Chondrocyte (in vitro differentiated cells): ENCODE measurements around the gene CYP3A5. TPM values are rescaled to one million over a fixed set of nuclear protein-coding genes. Genes with fewer than 3 reads are reported as not detected.
"Not testable (repeated sequence)": the region's sequence is repeated elsewhere in the genome, so short reads cannot be mapped to it uniquely, and the experiment has no call there.

Experiments used
- DNase-seq: peaks from one replicate; pipeline ENCODE4 v3.0.0; 2021; ENCODE audit warnings: mixed read lengths, low spot score
- H3K27ac Mint-ChIP-seq: one replicate; pipeline ENCODE4 v1.8.0; 2021; ENCODE audit warnings: mild to moderate bottlenecking, moderate library complexity, mixed read lengths; ENCODE audit not compliant: unreplicated experiment
- H3K27me3 Mint-ChIP-seq: 2 replicates; pipeline ENCODE4 v1.8.0; 2021; ENCODE audit warnings: low read depth, mixed read lengths
- H3K36me3 Mint-ChIP-seq: 2 replicates; pipeline ENCODE4 v1.8.0; 2021; ENCODE audit warnings: low read depth, mixed read lengths
- H3K4me1 Mint-ChIP-seq: 2 replicates; pipeline ENCODE4 v1.8.0; 2021; ENCODE audit warnings: low read depth, mild to moderate bottlenecking, mixed read lengths
- H3K4me3 Mint-ChIP-seq: one replicate; pipeline ENCODE4 v1.8.0; 2021; ENCODE audit warnings: mild to moderate bottlenecking, moderate library complexity, mixed read lengths; ENCODE audit not compliant: unreplicated experiment
- H3K9me3 Mint-ChIP-seq: 2 replicates; pipeline ENCODE4 v1.8.0; 2021; ENCODE audit warnings: low read depth, mixed read lengths
- CTCF ChIP-seq: fragments of 200-600 bp; sonication (generic); IDR thresholded peaks from 2 replicates; pipeline ENCODE4 v1.5.0; 2021; ENCODE audit warnings: antibody characterized with exemption, mild to moderate bottlenecking, moderate library complexity
- total RNA-seq: library from RNA; stranded (reverse); gene quantifications from 3 replicates; pipeline ENCODE4 v1.2.1, GENCODE V29; 2021

The CYP3A5 gene
- total RNA-seq, 1 donor from 2014 or later = not detected

GRCh38 chr7:99665312-99666012, 14.3 kb downstream of the CYP3A5 start:
- TF ChIP-seq CTCF = no peak
- Mint-ChIP-seq H3K4me1 (no peaks in the 10 kb centered on the region), H3K27ac (no peak overlapping the region), H3K9me3 (peaks cover 23% of the 10 kb centered on the region), H3K27me3 (no peaks in the 10 kb centered on the region), H3K36me3 (peaks cover 10% of the 10 kb centered on the region), H3K4me3 (no peak overlapping the region)
- DNase-seq = no peak

DNA sequence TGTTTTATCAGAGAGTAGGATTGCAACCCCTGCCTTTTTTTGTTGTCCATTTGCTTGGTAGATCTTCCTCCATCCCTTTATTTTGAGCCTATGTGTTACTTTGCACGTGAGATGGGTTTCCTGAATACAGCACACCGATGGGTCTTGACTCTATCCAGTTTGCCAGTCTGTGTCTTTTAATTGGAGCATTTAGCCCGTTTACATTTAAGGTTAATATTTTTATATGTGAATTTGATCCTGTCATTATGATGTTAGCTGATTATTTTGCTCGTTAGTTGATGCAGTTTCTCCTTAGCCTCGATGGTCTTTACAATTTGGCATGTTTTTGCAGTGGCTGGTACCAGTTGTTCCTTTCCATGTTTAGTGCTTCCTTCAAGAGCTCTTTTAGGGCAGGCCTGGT, 21.9 kb downstream of the CYP3A5 start:
- not testable (repeated sequence) for H3K27ac Mint-ChIP-seq, H3K4me1 Mint-ChIP-seq, H3K4me3 Mint-ChIP-seq, H3K27me3 Mint-ChIP-seq, DNase-seq
- H3K36me3 Mint-ChIP-seq = peaks cover 13% of the 10 kb centered on the region
- H3K9me3 Mint-ChIP-seq = peaks cover 31% of the 10 kb centered on the region

- H3K27ac Mint-ChIP-seq, DNase-seq, H3K4me1 Mint-ChIP-seq, H3K27me3 Mint-ChIP-seq, H3K4me3 Mint-ChIP-seq, H3K36me3 Mint-ChIP-seq: not testable (repeated sequence)
- H3K9me3 Mint-ChIP-seq = peaks cover 23% of the 10 kb centered on the region
These were observed 25.2 kb downstream of the CYP3A5 start for GRCh38 chr7:99654626-99655025.

- no peaks in the 10 kb centered on the region for H3K27me3 Mint-ChIP-seq
- no peaks in the 10 kb centered on the region for H3K4me1 Mint-ChIP-seq
- no peak overlapping the region for H3K4me3 Mint-ChIP-seq
- no peak for TF ChIP-seq CTCF
- peaks cover 23% of the 10 kb centered on the region for H3K9me3 Mint-ChIP-seq
- H3K36me3 Mint-ChIP-seq = peaks cover 9% of the 10 kb centered on the region
- no peak for DNase-seq
- no peak overlapping the region for H3K27ac Mint-ChIP-seq
These were observed 26.0 kb downstream of the CYP3A5 start for GRCh38 chr7:99653754-99654153.

- H3K27ac Mint-ChIP-seq, DNase-seq, H3K4me3 Mint-ChIP-seq, H3K4me1 Mint-ChIP-seq, H3K27me3 Mint-ChIP-seq: not testable (repeated sequence)
- Mint-ChIP-seq H3K36me3 (peaks cover 10% of the 10 kb centered on the region), H3K9me3 (peaks cover 23% of the 10 kb centered on the region)
These were observed 26.5 kb downstream of the CYP3A5 start for GRCh38 chr7:99653269-99653668.

DNA sequence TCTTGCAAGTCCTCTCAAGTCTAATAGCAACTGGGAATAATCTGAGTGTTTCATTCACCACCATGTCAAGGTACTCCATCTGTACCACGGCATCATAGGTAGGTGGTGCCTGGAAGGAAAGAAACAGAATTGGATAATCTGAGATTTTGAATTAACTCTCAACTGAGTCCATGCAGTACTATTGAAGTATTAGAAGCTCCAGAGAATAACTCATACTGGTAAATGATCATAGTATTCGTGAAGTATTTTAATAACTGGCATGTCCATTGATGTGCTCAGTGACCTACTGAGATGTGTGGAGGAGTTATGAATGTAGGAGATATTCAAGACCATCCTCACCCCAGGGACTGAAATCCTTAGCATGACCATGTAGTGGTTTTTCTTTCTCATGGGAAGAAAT, 27.1 kb downstream of the CYP3A5 start:
- TF ChIP-seq CTCF = no peak
- H3K9me3 Mint-ChIP-seq = peaks cover 19% of the 10 kb centered on the region
- DNase-seq = no peak
- no peaks in the 10 kb centered on the region for H3K27me3 Mint-ChIP-seq
- H3K4me3 Mint-ChIP-seq = no peak overlapping the region
- peaks cover 9% of the 10 kb centered on the region for H3K36me3 Mint-ChIP-seq
- no peaks in the 10 kb centered on the region for H3K4me1 Mint-ChIP-seq
- no peak overlapping the region for H3K27ac Mint-ChIP-seq

DNA sequence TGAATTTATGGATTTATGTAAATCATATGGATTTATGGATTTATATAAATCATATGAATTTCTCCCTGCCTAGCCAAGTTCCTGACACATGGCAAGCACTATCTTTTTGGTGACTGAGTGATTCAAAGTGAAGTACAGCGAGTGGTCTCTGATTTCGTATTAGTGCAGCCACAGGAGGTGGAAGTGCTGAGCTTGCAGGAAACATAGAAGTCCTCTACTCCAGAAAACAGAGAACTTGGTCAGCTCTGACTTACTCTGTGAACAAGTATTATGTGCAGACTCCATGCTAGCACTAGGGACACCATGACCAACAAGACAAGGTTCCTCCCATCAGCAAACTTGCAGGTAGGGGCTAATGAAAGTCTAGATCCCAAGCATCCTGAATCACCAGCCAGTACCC, 28.5 kb downstream of the CYP3A5 start:
- H3K27me3 Mint-ChIP-seq = no peaks in the 10 kb centered on the region
- no peaks in the 10 kb centered on the region for H3K4me1 Mint-ChIP-seq
- H3K27ac Mint-ChIP-seq = no peak overlapping the region
- TF ChIP-seq CTCF = no peak
- peaks cover 12% of the 10 kb centered on the region for H3K9me3 Mint-ChIP-seq
- H3K4me3 Mint-ChIP-seq = no peak overlapping the region
- peaks cover 7% of the 10 kb centered on the region for H3K36me3 Mint-ChIP-seq
- DNase-seq = no peak
